HEK293 (cell line): Measurements from ENCODE around the gene PPM1L.

Source experiments
- BCL11B ChIP-seq: fragments of 450-650 bp; formaldehyde crosslinking; IDR thresholded peaks from 2 replicates; pipeline ENCODE4 v1.5.1; 2016; ENCODE audit warnings: low read depth, missing biosample characterization, missing genetic modification characterization
- GLIS2 ChIP-seq: fragments of 450-650 bp; formaldehyde crosslinking; IDR thresholded peaks from 2 replicates; pipeline ENCODE4 v1.5.1; 2016; ENCODE audit warnings: missing biosample characterization, missing genetic modification characterization
- HOXA7 ChIP-seq: sonication (generic); formaldehyde crosslinking; IDR thresholded peaks from 2 replicates; pipeline ENCODE4 v1.8.1; 2022; ENCODE audit warnings: missing genetic modification reagents, borderline replicate concordance
- OSR2 ChIP-seq: fragments of 450-650 bp; formaldehyde crosslinking; IDR thresholded peaks from 2 replicates; pipeline ENCODE4 v1.5.1; 2016; ENCODE audit warnings: missing biosample characterization, missing genetic modification characterization
- OVOL3 ChIP-seq: fragments of 450-650 bp; formaldehyde crosslinking; IDR thresholded peaks from 2 replicates; pipeline ENCODE4 v1.5.1; 2016; ENCODE audit warnings: missing biosample characterization, missing genetic modification characterization
- SCRT1 ChIP-seq: fragments of 450-650 bp; formaldehyde crosslinking; IDR thresholded peaks from 2 replicates; pipeline ENCODE4 v1.5.1; 2016; ENCODE audit warnings: missing biosample characterization, missing genetic modification characterization, borderline replicate concordance
- ZBTB17 ChIP-seq: fragments of 450-650 bp; formaldehyde crosslinking; IDR thresholded peaks from 2 replicates; pipeline ENCODE4 v1.5.1; 2016; ENCODE audit warnings: missing biosample characterization, missing genetic modification characterization
- ZIC2 ChIP-seq: fragments of 450-650 bp; formaldehyde crosslinking; IDR thresholded peaks from 2 replicates; pipeline ENCODE4 v1.5.1; 2016; ENCODE audit warnings: missing biosample characterization, missing genetic modification characterization
- ZNF121 ChIP-seq: fragments of 450-650 bp; formaldehyde crosslinking; IDR thresholded peaks from 2 replicates; pipeline ENCODE4 v1.5.1; 2016; ENCODE audit warnings: missing biosample characterization, missing genetic modification characterization
- ZNF19 ChIP-seq: fragments of 450-650 bp; formaldehyde crosslinking; IDR thresholded peaks from 2 replicates; pipeline ENCODE4; 2016; ENCODE audit warnings: missing biosample characterization, missing genetic modification characterization, low read depth
- ZNF239 ChIP-seq: fragments of 450-650 bp; formaldehyde crosslinking; IDR thresholded peaks from 2 replicates; pipeline ENCODE4 v1.5.1; 2016; ENCODE audit warnings: missing biosample characterization, missing genetic modification characterization
- ZNF248 ChIP-seq: fragments of 450-650 bp; formaldehyde crosslinking; IDR thresholded peaks from 2 replicates; pipeline ENCODE4 v1.5.1; 2017; ENCODE audit warnings: missing biosample characterization, missing genetic modification characterization
- ZNF274 ChIP-seq, 2 experiments: fragments of 200-500 bp in 1 of 2; fragments of 450-650 bp in 1 of 2; sonication (Bioruptor generic) in 1 of 2; formaldehyde crosslinking in 1 of 2; IDR thresholded peaks; 2 replicates each; pipeline versions ENCODE4 v1.5.1 to v1.6.1; 2014 to 2016; ENCODE audit warnings: borderline replicate concordance in 1 of 2, inconsistent platforms in 1 of 2, low read length in 1 of 2, missing biosample characterization in 1 of 2, missing genetic modification characterization in 1 of 2
- ZNF324 ChIP-seq: fragments of 450-650 bp; formaldehyde crosslinking; IDR thresholded peaks from 2 replicates; pipeline ENCODE4 v1.5.1; 2016; ENCODE audit warnings: missing biosample characterization, missing genetic modification characterization
- ZNF501 ChIP-seq: fragments of 450-650 bp; formaldehyde crosslinking; IDR thresholded peaks from 2 replicates; pipeline ENCODE4 v1.5.1; 2016; ENCODE audit warnings: missing biosample characterization, missing genetic modification characterization
- ZNF658 ChIP-seq: fragments of 450-650 bp; formaldehyde crosslinking; IDR thresholded peaks from 2 replicates; pipeline ENCODE4; 2016; ENCODE audit warnings: missing biosample characterization, missing genetic modification characterization
- ZNF660 ChIP-seq: fragments of 450-650 bp; IDR thresholded peaks from 2 replicates; pipeline ENCODE4 v1.5.1; 2018; ENCODE audit warnings: missing biosample characterization, mild to moderate bottlenecking, missing genetic modification characterization
- ZNF830 ChIP-seq: fragments of 450-650 bp; IDR thresholded peaks from 2 replicates; pipeline ENCODE4 v1.5.0; 2018; ENCODE audit warnings: missing biosample characterization, missing genetic modification characterization, low read depth, mild to moderate bottlenecking, moderate library complexity
- ZNF837 ChIP-seq: fragments of 450-650 bp; formaldehyde crosslinking; IDR thresholded peaks from 2 replicates; pipeline ENCODE4 v1.5.1; 2016; ENCODE audit warnings: missing biosample characterization, missing genetic modification characterization
- ZXDB ChIP-seq: fragments of 450-650 bp; formaldehyde crosslinking; IDR thresholded peaks from 2 replicates; pipeline ENCODE4 v1.5.1; 2016; ENCODE audit warnings: missing biosample characterization, missing genetic modification characterization
- TF ChIP-seq, protein P1 (sequence below): fragments of 450-650 bp; formaldehyde crosslinking; IDR thresholded peaks from 2 replicates; pipeline ENCODE4 v1.5.1; 2016; ENCODE audit warnings: missing biosample characterization, missing genetic modification characterization
- TF ChIP-seq, protein P2 (sequence below): fragments of 450-650 bp; formaldehyde crosslinking; IDR thresholded peaks from 2 replicates; pipeline ENCODE4 v1.5.1; 2016; ENCODE audit warnings: missing biosample characterization, missing genetic modification characterization
- TF ChIP-seq, protein P3 (sequence below): fragments of 450-650 bp; formaldehyde crosslinking; IDR thresholded peaks from 2 replicates; pipeline ENCODE4 v1.5.1; 2016; ENCODE audit warnings: missing biosample characterization, missing genetic modification characterization
- TF ChIP-seq, protein P4 (sequence below): fragments of 450-650 bp; formaldehyde crosslinking; IDR thresholded peaks from 2 replicates; pipeline ENCODE4 v1.5.1; 2016; ENCODE audit warnings: missing biosample characterization, missing genetic modification characterization
- TF ChIP-seq, protein P5 (sequence below): sonication (generic); formaldehyde crosslinking; IDR thresholded peaks from 2 replicates; pipeline ENCODE4 v1.8.1; 2022; ENCODE audit warnings: mild to moderate bottlenecking, moderate library complexity, missing genetic modification reagents
- TF ChIP-seq, protein P6 (sequence below): fragments of 450-650 bp; formaldehyde crosslinking; IDR thresholded peaks from 2 replicates; pipeline ENCODE4 v1.5.1; 2016; ENCODE audit warnings: missing biosample characterization, missing genetic modification characterization, borderline replicate concordance

Gene PPM1L

DNA sequence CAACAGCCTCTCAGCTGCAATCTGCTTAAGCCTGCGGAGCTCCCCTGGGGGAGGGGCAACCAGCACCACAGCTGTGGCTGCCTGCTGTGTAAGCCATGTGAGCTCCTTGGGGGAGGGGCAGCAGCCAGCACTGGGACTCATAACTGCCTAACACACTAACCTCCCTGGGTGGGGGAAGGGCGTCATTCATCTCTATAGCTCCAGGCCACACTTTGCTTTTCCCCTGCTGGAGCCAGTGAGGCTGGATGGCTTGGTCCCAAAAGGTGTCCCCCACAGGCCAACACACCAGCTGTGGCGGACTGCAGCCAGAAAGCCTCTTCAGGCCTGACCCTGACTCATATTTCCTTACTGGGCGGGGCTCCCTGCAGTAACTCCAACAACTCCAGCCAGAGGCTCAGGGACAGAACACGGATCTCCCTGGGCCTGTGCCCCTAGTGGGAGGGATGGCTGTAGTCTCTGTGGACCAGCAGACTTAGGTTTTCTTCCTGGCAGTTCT lies 129.8 kb downstream of the PPM1L start (continued):
- TF ChIP-seq, protein P1, sequence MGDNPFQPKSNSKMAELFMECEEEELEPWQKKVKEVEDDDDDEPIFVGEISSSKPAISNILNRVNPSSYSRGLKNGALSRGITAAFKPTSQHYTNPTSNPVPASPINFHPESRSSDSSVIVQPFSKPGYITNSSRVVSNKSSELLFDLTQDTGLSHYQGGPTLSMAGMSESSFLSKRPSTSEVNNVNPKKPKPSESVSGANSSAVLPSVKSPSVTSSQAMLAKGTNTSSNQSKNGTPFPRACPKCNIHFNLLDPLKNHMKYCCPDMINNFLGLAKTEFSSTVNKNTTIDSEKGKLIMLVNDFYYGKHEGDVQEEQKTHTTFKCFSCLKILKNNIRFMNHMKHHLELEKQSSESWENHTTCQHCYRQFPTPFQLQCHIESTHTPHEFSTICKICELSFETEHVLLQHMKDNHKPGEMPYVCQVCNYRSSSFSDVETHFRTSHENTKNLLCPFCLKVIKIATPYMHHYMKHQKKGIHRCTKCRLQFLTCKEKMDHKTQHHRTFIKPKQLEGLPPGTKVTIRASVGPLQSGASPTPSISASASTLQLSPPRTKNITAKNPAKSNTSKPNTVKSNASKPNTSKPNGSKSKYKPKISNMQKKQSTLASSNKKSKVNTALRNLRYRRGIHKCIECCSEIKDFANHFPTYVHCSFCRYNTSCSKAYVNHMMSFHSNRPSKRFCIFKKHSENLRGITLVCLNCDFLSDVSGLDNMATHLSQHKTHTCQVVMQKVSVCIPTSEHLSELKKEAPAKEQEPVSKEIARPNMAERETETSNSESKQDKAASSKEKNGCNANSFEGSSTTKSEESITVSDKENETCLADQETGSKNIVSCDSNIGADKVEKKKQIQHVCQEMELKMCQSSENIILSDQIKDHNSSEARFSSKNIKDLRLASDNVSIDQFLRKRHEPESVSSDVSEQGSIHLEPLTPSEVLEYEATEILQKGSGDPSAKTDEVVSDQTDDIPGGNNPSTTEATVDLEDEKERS (tag by site-specific recombination), result no peak
- TF ChIP-seq ZNF837 (tag by site-specific recombination) (no peak), ZNF324 (tag by site-specific recombination) (peak; percentile 64; the same call in 1 of the 2 replicates), OSR2 (tag by site-specific recombination) (peak; percentile 95), BCL11B (tag by site-specific recombination) (peak; percentile 60; the same call in 1 of the 2 replicates), HOXA7 (CRISPR knock-in tag) (no peak), ZNF658 (tag by site-specific recombination) (no peak), ZNF501 (tag by site-specific recombination) (peak; percentile 48; the same call in 1 of the 2 replicates), ZIC2 (tag by site-specific recombination) (peak; percentile 94), ZNF660 (tag by site-specific recombination) (no peak), SCRT1 (no peak), ZNF121 (tag by site-specific recombination) (no peak), GLIS2 (tag by site-specific recombination) (peak; percentile 84), OVOL3 (tag by site-specific recombination) (no peak), ZXDB (peak; percentile 58), ZNF248 (tag by site-specific recombination) (no peak), ZNF830 (no peak), ZNF274 (IDR thresholded peaks at IDR 0.05; ENCODE audit: low read length) (no peak), ZNF274 (tag by site-specific recombination; IDR thresholded peaks at IDR 0.05; ENCODE audit: borderline replicate concordance) (no peak), ZNF19 (tag by site-specific recombination) (no peak), ZBTB17 (tag by site-specific recombination) (no peak), ZNF239 (tag by site-specific recombination) (no peak)
- TF ChIP-seq, protein P2, sequence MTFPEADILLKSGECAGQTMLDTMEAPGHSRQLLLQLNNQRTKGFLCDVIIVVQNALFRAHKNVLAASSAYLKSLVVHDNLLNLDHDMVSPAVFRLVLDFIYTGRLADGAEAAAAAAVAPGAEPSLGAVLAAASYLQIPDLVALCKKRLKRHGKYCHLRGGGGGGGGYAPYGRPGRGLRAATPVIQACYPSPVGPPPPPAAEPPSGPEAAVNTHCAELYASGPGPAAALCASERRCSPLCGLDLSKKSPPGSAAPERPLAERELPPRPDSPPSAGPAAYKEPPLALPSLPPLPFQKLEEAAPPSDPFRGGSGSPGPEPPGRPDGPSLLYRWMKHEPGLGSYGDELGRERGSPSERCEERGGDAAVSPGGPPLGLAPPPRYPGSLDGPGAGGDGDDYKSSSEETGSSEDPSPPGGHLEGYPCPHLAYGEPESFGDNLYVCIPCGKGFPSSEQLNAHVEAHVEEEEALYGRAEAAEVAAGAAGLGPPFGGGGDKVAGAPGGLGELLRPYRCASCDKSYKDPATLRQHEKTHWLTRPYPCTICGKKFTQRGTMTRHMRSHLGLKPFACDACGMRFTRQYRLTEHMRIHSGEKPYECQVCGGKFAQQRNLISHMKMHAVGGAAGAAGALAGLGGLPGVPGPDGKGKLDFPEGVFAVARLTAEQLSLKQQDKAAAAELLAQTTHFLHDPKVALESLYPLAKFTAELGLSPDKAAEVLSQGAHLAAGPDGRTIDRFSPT (tag by site-specific recombination), result peak; percentile 92
- TF ChIP-seq, protein P3, sequence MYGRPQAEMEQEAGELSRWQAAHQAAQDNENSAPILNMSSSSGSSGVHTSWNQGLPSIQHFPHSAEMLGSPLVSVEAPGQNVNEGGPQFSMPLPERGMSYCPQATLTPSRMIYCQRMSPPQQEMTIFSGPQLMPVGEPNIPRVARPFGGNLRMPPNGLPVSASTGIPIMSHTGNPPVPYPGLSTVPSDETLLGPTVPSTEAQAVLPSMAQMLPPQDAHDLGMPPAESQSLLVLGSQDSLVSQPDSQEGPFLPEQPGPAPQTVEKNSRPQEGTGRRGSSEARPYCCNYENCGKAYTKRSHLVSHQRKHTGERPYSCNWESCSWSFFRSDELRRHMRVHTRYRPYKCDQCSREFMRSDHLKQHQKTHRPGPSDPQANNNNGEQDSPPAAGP, result peak; percentile 68
- TF ChIP-seq, protein P4, sequence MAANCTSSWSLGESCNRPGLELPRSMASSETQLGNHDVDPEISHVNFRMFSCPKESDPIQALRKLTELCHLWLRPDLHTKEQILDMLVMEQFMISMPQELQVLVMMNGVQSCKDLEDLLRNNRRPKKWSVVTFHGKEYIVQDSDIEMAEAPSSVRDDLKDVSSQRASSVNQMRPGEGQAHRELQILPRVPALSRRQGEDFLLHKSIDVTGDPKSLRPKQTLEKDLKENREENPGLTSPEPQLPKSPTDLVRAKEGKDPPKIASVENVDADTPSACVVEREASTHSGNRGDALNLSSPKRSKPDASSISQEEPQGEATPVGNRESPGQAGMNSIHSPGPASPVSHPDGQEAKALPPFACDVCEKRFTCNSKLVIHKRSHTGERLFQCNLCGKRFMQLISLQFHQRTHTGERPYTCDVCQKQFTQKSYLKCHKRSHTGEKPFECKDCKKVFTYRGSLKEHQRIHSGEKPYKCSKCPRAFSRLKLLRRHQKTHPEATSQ, result no peak
- TF ChIP-seq, protein P5, sequence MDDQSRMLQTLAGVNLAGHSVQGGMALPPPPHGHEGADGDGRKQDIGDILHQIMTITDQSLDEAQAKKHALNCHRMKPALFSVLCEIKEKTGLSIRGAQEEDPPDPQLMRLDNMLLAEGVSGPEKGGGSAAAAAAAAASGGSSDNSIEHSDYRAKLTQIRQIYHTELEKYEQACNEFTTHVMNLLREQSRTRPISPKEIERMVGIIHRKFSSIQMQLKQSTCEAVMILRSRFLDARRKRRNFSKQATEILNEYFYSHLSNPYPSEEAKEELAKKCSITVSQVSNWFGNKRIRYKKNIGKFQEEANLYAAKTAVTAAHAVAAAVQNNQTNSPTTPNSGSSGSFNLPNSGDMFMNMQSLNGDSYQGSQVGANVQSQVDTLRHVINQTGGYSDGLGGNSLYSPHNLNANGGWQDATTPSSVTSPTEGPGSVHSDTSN (CRISPR knock-in tag), result no peak
- TF ChIP-seq, protein P6, sequence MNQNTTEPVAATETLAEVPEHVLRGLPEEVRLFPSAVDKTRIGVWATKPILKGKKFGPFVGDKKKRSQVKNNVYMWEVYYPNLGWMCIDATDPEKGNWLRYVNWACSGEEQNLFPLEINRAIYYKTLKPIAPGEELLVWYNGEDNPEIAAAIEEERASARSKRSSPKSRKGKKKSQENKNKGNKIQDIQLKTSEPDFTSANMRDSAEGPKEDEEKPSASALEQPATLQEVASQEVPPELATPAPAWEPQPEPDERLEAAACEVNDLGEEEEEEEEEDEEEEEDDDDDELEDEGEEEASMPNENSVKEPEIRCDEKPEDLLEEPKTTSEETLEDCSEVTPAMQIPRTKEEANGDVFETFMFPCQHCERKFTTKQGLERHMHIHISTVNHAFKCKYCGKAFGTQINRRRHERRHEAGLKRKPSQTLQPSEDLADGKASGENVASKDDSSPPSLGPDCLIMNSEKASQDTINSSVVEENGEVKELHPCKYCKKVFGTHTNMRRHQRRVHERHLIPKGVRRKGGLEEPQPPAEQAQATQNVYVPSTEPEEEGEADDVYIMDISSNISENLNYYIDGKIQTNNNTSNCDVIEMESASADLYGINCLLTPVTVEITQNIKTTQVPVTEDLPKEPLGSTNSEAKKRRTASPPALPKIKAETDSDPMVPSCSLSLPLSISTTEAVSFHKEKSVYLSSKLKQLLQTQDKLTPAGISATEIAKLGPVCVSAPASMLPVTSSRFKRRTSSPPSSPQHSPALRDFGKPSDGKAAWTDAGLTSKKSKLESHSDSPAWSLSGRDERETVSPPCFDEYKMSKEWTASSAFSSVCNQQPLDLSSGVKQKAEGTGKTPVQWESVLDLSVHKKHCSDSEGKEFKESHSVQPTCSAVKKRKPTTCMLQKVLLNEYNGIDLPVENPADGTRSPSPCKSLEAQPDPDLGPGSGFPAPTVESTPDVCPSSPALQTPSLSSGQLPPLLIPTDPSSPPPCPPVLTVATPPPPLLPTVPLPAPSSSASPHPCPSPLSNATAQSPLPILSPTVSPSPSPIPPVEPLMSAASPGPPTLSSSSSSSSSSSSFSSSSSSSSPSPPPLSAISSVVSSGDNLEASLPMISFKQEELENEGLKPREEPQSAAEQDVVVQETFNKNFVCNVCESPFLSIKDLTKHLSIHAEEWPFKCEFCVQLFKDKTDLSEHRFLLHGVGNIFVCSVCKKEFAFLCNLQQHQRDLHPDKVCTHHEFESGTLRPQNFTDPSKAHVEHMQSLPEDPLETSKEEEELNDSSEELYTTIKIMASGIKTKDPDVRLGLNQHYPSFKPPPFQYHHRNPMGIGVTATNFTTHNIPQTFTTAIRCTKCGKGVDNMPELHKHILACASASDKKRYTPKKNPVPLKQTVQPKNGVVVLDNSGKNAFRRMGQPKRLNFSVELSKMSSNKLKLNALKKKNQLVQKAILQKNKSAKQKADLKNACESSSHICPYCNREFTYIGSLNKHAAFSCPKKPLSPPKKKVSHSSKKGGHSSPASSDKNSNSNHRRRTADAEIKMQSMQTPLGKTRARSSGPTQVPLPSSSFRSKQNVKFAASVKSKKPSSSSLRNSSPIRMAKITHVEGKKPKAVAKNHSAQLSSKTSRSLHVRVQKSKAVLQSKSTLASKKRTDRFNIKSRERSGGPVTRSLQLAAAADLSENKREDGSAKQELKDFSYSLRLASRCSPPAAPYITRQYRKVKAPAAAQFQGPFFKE (tag by site-specific recombination), result no peak
